Smooth muscle cell of the brain vasculature (primary cell): ENCODE results near the gene ADARB1.

Experiments used
- DNase-seq: peaks from one replicate; pipeline ENCODE4 v3.0.0-alpha.2; 2012; ENCODE audit warnings: low read depth, low spot score

ADARB1 gene

DNA sequence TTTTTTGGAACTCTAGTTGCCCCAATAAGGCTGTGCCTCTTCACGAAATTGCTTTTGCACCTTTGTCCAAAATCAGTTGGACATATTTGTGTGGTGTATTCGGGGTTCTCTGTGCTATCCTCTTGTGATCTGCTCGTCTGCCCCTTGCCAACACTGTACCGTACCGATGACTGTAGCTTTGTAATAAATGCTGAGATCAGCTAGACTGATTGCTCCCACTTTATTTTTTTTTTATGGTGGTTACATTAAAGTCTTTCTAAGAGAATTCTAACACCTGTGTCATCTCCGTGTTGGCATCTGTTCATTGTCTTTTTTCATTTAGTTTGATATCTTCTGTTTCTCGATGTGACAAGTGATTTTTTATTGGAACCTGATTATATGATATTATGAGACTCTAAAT lies 94.1 kb downstream of the ADARB1 start:
- DNase-seq: no peak

DNA sequence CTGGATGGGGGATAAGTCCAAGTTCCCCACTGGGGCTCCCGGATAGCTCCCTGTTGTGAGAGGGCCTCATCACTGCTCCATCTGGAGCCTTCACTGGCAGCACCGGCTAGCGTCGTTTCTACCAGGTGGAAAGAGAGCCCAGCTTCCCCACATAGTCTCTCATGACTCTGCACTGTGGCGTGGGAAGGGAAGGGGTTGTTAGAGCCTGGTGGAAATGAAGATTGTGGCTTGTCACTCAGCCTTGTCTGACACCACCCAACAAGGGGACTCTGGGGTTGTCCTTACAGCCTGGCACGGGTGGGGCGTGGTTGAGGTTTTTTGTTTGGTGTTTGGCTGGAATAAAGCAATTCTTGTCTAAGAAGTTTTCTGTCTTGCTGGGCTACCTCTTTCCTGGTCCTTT lies 94.6 kb downstream of the ADARB1 start:
- DNase-seq: no peak

DNA sequence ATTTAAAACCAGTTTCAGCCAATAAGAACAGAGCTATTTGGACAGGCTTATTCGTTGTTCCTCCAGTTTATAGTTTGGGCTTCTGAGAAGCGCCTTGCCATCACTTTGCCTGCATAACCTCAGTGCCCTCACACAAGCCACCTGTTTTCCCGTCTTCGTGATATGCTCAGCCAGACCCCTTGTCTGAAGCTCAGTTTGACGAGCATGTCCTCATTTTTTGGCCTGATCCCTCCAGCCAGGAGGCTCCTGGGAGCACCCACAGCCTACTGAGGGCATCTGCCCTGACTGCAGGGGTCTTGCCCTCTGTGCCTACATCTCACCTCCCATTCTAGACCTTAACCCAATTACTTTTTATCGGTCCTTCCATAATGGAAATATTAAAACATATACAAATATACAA lies 95.3 kb downstream of the ADARB1 start:
- no peak for DNase-seq

DNA sequence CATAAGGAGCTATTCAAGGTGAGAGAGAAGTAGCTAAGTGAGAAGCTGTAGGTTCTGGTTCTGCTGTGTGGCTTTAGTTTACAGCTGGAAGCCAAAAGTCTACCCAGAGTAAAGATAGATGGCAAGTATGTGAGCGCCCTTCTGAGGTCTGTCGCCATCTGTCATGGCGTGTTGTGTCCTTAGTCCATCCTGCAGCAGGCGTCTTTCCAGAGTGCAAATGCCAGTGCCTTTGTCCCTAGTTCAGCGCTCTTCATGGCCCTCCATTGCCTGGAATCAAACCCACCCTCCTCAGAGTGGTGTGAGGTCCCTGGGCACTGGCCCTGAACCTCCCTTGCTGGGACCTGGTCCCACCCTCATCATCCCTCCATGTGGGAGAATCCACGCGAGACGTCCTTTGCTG lies 96.6 kb downstream of the ADARB1 start:
- no peak for DNase-seq

DNA sequence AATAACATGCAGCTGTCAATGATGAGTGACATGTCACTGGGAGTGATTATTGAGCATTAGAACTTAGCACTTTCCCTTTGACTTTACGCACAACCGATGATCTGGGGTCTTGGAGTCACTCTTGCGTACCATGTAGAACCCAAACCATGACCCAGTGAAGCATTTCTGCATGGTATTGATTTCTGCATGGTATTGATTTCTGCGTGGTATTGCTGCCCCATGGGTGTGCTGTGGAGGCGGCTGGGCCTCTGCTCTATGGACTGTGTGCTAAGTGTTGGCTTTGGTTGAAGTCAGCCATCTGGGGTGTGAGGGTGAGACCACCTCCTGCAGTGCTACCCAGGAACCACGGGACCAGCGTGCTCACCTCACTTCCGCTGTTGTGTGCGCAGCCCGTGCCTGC lies 98.0 kb downstream of the ADARB1 start:
- no peak for DNase-seq

DNA sequence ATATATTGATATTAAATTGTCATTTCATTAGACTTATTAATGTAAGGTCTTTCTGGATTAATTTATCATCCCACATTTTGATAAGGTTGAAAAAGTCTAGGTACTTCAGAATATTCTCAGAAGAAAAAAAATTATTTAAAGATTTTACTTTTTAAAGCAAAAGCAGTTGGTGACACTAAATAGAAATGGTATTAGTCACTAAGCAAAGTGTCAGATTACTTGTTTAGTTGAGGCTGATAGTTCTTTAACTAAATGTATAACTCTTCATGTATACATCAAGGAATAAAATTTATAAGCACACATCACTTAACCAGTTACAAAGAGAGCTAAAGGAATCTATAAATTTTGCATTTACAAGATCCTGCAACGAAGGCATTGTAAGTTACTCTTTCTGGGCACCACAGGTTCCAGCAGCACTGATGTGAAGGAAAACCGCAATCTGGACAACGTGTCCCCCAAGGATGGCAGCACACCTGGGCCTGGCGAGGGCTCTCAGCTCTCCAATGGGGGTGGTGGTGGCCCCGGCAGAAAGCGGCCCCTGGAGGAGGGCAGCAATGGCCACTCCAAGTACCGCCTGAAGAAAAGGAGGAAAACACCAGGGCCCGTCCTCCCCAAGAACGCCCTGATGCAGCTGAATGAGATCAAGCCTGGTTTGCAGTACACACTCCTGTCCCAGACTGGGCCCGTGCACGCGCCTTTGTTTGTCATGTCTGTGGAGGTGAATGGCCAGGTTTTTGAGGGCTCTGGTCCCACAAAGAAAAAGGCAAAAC lies 101.1 kb downstream of the ADARB1 start:
- DNase-seq: no peak

DNA sequence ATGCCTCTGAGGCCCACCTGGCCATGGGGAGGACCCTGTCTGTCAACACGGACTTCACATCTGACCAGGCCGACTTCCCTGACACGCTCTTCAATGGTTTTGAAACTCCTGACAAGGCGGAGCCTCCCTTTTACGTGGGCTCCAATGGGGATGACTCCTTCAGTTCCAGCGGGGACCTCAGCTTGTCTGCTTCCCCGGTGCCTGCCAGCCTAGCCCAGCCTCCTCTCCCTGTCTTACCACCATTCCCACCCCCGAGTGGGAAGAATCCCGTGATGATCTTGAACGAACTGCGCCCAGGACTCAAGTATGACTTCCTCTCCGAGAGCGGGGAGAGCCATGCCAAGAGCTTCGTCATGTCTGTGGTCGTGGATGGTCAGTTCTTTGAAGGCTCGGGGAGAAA lies 101.8 kb downstream of the ADARB1 start:
- no peak for DNase-seq

DNA sequence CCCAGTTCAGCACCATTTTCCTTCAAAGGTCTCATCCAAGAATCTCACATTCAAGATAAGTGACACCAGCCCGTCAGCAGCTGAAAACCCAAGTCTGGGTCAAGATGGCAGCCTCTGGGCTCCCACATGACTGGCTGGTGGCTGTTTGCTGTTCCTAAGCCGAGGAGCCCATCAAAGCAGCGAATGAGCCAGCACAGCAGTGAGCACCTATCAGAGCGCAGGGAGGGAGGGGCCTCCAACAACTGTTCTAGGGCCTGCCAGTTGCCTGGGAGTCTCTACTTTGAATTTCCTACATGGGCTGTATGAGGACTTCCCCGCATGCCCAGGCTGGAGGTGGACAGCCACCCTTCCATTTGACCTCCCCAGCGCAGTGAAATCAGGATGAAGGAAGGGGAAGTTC lies 102.7 kb downstream of the ADARB1 start:
- DNase-seq: no peak

DNA sequence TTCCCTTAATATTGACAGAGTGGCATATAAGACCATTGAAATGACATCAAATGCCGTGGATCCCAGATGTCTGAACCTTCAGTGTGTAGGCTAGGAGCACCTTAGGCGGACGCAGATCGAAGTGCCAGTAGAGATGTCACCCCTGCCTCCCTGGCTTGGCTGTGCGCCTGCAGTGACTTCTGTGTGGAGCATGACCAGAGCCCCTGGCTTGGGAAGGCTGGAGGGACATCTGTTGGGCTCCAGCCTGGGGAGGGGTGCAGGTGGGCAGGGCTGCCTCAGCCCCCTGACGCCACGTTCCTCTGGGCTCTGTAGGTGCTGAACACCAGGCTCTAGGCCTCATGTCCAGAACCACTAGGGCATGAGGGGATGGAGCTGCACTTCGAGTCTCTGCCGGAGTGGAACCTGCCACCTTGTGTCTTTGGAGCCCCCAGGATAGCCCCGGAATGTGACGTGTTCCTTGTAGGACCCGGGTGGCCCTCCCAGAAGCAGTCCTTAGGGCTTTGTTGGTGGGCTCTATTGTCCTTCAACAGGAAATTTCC lies 103.8 kb downstream of the ADARB1 start:
- no peak for DNase-seq

DNA sequence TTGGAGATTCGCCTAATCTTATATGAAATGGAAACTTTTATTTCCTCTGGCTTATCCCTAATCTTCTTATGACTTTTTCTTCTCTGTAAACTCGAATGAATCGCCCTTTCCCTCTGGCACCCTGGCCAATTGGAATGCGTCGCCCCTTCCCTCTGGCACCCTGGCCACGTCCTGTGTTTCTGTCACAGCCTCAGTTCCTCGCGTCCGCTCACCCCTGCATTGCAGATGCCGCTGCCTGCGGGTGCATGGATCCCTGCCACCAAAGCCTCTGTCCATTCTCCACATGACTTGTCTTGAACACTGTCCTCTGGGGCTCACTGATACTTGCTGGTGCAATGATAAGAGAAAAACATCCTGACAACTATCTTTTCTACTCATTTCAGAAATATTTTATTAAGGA lies 104.6 kb downstream of the ADARB1 start:
- DNase-seq: no peak

DNA sequence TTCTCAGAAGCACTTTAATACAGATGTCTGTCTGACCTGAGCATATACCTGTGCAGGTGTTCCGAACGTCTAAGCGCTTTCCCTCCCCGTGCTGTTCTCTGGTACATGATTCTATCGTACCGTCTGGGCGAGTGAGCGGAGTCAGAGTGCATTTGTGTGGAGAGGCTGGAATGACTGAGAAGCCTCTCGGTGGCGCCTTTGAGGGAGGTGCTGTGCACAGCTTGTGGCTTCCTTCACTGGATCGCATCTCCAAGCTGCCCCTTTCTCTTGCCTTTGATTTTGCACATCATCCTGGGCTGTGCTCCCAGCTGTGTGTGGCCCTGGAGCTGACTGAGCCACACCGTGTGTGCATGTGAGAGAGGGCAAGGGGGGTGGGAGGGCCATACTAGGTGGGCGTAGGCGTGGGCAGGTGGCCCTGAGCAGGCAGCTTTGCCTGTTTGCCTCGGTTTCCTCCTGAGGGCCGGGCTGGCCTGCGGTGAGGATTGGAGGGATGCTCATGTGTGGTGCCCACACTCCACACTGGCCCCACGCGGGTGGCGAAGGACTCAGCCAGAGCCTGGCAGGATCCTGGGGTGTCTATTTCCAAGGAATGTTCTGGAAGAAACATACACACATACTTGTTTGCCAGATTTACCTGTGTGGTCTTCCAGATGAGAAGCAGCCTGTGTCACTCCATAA lies 105.3 kb downstream of the ADARB1 start:
- DNase-seq: no peak

DNA sequence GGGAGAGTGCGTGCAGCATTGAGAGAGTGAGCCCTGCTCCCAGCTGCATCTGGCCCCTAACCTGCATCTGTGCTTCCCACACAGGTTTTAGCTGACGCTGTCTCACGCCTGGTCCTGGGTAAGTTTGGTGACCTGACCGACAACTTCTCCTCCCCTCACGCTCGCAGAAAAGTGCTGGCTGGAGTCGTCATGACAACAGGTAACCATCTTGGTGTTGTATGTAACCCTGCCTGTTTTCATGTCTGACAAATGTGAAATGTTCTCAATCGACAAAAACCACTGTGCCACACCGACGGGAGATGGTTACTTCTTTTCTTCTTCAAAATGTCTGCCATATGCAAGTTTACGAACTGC lies 105.8 kb downstream of the ADARB1 start:
- no peak for DNase-seq

DNA sequence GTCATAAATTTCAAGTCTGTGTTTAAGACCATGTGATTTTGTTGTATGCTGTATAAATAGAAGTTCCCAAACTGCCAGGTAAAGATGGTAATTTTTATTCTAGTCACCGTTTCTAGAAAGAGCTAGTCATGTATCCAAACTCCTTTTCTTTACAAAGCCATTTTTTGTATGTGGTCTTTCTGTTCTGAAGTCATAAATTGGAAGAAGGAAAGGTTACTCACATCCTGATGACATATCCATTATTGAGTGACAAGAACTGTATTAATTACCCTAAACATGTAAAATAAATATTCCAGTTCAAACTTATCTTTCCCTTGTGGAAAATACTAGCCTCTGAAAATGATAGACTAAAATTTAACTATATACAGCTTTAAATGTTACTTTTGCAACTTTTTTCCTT lies 108.6 kb downstream of the ADARB1 start:
- no peak for DNase-seq

DNA sequence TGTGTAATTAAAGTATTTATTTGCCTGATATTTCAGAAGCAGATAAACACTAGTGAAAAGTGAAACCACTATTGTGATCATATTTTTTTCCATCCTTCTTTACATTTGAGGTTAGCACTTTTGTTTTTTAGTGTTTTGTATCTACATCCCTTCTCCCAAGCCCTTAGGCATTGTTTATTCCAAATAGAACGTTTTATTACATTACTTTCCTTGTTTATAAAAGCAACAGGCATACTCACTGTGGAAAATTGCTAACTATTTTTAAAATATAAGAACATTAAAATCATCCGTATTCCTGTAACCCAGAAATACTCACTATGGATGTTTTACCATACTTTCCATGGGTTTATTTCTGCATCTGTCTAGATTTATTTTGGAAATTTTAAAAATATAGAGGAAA lies 109.5 kb downstream of the ADARB1 start:
- DNase-seq: no peak

DNA sequence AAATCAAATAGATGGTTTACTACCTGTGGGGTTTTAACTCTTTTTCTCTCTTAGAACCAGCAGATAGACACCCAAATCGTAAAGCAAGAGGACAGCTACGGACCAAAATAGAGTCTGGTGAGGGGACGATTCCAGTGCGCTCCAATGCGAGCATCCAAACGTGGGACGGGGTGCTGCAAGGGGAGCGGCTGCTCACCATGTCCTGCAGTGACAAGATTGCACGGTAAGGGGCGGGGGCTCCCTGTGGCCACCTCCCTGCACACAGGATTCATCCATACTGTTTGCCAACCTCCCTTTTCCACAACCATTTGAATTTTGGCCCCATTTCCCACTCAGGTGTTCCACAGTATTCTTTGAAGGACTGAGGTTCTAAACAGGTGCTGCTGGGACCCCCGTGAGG lies 110.5 kb downstream of the ADARB1 start:
- no peak for DNase-seq

DNA sequence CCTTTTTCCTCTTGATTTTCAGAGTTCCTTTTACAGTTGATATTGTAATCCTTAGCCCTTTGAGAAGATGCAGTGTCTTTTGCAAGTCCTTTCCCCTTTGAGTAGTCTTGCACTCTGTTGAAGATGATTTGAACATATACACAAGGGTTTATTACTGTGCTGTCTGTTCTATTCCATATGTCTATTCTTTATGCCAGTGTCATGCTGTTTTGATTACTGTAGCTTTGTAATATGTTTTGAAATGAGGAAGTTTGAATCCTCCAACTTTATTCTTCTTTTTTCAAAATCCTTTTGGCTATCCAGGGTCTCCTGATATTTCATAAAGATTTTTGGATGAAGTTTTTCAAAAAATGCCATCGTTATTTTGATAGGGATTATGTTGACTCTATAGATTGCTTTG lies 112.3 kb downstream of the ADARB1 start:
- DNase-seq: no peak

DNA sequence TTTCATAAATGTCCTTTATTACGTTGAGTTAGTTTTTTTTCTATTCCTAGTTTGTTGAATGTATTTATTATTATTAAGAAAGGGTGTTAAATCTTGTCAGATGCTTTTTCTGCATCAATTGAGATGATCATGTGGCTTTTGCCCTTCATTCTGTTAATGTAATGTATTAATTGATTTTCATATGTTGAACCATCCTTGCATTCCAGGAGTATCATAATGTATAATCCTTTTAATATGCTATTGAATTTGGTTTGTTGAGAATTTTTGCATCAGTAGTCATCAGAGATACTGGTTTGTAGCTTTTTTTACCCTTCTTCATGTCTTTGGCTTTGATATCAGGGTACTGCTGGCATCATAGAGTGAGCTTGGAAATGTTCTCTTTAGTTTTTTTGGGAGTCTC lies 113.3 kb downstream of the ADARB1 start:
- no peak for DNase-seq

DNA sequence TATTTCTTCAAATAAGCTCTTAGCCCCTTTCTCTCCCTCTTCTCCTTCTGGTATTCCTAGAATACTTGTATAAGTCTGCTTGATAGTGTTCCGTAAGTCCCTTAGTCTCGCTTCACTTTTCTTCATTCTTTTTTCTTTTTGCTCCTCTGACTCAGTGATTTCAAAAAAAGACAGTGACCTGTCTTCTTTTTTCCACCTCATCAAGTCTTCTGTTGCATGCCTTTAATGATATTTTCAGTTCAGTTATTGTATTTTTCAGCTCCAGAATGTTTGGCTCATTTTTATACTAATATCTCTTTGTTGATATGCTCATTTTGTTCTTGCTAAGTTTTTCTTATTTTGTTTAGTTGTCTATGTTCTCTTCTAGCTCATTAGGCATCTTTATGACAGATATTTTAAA lies 115.6 kb downstream of the ADARB1 start:
- DNase-seq: no peak

DNA sequence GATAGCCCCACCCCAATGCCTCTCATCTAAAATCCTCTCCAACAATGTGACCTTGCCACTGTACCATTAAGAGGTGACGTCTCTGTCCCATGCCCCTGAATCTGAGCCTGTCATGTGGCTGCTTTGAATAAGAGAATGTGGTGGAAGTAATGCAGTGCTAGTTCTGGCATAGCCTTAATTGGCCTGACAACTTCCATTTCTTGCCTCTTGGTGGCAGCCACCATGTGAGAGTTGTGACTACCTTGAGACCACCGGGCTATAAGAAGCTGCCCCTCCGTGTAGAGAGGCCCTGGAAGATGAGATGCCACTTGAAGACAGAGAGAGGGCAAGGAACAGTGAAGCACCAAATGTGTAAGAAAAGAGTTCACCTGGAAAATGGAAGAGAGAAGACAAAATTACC lies 118.0 kb downstream of the ADARB1 start:
- no peak for DNase-seq

DNA sequence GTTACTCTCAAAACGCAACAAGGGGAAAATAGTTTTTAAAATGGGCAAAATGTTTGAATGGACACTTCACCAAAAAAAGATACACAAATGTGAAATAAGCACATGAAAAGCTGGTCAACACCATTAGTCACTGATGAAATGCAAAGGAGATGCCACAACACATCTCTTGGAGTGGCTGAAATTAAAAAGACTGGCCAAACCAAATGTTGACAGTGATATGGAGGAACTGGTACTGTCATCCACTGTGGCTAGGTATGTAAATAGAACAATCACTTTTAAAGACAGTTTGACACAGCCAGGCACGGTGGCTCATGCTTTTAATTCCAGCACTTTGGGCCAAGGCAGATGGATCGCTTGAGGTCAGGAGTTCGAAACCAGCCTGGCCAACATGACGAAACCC lies 122.2 kb downstream of the ADARB1 start:
- DNase-seq: no peak

DNA sequence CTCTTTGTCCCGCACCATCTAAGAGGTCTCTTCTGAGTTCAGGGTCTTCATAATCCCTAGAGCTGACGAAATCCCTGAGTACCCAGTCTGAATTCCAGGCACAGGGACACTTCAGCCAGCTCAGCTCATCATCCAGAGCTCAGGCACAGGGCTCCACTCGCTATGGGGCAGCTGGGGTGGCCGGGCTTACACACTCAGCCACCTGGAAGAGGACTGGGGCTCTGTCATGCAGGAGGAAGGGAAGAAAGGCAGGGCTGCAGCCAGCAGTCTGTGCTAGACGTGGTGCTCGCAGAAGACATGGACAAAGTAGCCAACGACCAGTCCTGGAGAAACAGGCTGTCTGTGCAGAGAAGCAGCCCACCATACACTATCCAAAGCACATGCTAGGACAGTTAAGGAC lies 124.8 kb downstream of the ADARB1 start:
- no peak for DNase-seq

DNA sequence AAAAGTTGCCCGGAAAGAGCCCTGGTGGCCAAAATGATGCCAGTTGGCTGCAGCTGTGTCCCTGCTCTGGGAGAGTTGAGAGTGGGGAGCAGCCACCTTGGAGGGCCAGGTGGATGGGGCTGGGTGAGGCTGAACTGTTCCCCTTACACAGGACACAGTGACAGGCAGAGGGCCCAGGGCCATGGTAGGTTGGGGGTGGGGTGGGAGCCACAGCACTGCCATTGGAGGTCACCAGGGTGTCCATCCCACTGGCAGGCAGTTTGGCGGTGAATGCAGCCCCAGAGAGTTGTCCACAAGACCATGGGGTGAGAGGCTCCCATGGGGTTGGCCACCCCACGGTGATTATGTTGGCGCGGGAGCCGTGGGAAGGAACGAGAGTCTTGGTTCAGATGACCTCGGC lies 125.7 kb downstream of the ADARB1 start:
- DNase-seq: no peak

DNA sequence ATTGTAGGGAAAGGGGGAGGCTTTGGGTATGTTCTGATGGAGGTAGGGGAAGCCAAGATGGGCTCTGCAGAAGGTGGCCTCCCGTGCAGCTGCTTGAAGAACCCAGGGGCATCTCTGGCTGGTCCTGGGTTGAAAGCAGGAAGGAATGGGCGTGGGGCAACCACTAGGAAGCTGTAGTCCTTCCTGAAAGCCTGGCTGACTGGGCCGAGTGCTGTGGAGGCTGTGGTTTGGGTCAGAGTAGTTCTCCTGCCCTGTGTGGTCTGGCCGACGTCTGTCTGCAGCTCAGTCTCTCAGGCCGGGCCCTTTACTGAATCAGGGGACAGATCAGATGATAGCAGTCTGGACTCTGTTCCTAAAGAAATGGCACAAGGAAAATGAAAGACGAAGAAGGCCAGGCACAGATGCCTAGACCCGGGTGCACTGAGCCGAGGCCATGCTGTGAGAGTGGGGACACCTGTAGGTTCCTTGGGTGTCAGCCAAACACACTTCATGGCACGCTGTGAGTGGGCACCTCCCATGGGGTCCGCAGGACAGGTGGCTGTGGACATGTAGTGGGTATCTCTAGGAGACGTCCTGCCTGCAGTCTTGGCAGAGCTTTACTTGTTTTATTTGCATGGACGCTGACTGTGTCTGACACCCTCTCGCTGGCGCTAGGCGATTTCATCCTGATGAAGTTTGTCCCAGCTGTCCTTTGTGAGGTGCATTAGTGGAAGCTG lies 126.4 kb downstream of the ADARB1 start:
- DNase-seq: no peak
